HG03097 (cell line): ENCODE results near the gene UTF1.

Source experiments
- ATAC-seq: cut with Tn5 transposase; IDR thresholded peaks from one replicate; pipeline ENCODE4 v1.9.1; 2021; ENCODE audit not compliant: unreplicated experiment, low FRiP score

UTF1 gene, protein sequence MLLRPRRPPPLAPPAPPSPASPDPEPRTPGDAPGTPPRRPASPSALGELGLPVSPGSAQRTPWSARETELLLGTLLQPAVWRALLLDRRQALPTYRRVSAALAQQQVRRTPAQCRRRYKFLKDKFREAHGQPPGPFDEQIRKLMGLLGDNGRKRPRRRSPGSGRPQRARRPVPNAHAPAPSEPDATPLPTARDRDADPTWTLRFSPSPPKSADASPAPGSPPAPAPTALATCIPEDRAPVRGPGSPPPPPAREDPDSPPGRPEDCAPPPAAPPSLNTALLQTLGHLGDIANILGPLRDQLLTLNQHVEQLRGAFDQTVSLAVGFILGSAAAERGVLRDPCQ

DNA sequence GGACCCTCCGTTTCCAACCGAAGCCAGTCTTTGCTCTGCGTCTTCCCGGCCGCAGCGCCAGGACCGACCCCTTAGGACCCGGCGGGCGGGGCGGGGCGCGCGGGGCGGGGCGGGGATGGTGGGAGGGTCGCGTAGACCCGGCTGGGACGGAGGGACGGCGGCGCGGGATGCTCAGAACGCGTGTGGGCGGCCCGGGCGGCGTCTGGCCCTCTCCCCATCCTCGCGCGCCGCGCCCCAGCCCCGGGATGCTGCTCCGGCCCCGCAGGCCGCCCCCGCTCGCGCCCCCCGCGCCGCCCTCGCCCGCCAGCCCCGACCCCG lies at the start of gene UTF1:
Gene UTF1, plus strand, starts transcription at position 174 of the 318 bp plus-strand sequence. Its CDS starts 72 bp downstream, at position 246.
- ATAC-seq: no peak

DNA sequence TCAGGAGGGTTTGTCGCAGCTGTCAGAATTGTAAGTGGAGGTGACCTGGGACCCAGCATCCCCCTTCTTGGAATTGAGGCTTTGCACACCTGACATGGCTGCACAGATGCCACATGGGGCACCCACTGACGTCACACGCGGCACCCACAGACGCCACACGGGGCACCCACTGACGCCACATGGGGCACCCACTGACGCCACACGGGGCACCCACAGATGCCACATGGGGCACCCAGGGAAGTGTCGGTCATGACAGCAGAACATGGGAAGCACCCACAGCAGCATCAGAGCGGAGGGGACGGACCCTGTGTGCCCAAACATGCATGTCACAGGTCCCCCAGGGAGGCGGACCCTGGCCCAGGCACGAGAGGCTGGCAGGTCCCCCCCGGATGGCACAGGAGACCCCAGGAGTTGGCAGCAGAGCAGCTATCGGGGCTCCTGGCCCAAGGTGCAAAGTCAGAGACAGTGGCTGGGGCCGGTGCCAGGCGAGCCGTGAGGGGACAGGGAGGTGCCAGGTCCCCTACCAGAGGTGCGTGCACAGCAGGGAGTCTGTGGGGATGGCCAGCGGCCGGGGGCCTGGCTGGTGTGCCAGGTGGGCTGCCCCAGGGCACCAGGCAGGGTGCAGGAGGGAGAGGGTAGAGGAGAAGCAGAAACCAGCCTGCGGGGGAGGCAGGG lies 48.9 kb upstream of the UTF1 start:
- no peak for ATAC-seq

DNA sequence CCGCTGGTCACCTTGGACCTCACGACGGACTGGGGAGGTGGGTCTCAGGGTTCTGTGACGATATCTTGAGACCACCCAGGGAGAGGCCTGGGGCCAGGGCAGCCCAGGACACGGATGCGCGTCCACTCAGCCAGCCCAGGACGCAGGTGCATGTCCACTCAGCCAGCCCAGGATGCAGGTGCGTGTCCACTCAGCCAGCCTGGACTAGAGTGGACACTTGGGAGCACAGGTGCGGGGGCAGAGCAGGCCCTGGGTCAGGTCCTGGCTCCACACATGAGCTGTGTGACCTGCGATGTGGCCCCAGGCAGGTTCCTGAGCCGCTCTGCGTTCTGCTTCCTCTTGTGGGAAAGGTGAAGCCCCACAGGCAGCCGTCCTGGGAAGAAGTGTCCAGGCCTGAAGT lies 47.8 kb upstream of the UTF1 start:
- ATAC-seq: no peak

DNA sequence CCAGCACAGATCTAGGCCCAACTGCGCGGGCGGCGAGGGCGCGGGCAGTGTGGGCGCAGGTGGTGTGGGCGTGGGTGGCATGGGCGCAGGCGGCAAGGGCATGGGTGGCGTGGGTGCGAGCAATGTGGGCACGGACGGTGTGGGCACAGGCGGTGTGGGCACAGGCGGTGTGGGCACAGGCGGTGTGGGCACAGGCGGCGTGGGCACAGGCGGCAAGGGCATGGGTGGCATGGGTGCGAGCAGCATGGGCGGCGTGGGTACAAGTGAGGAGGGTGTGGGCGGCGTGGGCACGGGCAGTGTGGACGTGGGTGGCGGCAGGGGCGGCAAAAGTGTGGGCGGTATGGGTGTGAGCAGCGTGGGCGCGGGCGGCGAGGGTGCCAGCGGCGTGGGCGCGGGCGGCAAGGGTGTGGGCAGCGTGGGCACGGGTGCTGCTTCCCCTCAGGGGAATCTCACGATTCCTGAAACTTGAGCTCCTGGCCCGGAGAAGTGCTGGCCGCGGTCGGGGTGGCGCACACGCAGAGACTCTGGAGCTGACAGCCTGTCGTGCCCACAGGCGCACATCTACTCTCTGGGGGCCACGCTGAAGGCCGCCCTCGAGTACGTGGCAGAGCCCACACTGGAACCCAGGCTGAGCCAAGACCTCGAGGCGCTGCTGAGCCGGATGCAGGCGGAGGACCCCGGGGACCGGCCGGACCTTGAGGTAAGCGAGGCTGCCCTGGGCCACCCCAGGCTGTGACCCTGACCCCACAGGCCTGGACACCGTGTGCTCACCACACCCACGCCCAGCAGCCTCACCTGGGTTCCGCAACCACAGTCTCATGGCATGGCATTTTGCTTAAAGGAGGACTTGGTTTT lies 47.0 kb upstream of the UTF1 start:
- no peak for ATAC-seq

DNA sequence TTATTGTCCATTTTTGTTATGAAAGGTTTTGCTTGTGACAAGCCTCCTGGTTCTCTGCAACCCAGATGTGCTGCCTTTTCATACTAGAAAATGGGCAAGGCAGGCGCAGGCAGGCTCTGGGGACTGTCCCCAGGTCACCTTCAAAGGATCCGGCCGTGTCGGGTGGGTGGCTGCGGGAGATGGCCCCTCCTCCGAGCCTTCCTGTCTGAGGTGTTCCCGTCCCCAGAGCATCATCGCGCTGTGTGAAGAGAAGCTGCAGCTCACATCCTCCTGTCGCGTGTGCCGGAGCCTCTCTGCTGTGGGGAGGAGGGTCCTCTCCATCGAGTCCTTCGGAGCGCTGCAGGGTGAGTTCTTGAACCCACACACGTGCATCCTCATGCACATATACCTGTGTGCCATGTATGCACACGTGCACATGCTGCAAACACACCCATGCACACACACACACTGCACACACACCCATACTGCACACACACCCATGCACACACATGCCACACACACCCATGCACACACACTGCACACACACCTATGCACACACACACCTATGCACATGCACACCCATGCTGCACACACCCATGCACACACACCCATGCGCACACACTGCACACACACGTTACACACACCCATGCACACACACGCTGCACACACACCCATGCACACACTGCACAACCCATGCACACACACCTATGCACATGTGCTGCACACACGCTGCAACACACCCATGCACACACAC lies 46.2 kb upstream of the UTF1 start:
- no peak for ATAC-seq

DNA sequence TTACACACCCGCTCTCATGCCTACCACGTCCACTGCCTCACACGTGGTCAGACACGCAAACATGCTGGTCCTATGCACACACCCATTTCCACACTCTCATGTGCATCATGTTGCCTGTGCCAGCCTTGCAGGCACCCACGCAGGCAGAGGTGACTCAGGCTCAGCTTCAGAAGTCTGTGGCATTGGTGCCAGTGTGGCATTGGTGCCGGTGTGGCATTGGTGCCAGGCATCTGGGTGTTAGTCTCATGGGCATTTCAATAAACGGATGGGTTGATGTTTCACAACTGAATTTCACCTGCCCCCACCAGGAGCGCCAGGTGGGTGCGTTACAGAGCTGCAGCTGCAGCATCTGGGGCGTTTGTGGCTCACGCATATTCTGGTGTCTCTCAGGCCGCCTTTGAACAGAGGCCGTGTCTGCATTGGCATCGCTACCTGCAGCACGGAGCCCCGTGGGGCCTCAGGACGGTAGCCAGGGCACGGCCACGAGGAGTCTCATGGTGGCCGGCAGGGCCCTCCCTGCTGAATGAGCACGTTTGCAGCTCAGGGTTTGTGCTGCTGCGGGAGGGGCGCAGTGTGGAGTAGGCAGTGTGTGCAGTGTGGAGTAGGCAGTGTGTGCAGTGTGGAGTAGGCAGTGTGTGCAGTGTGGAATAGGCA lies 45.3 kb upstream of the UTF1 start:
- ATAC-seq: no peak

DNA sequence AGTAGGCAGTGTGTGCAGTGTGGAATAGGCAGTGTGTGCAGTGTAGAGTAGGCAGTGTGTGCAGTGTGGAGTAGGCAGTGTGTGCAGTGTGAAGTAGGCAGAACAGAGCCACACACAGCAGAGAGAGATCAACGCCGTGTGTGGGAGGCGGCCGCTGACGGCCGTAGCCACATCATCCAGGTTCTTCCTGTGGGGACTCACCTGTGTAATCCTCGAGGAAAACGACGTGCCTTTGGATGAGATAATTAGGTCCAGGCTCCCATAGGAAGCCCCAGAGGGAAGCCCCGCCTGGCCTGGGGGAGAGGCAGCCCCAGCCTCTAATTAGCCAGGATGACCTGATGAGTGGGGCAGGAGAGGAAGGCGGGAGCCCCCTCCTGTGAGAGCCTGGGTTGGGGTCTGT lies 44.6 kb upstream of the UTF1 start:
- ATAC-seq: no peak

DNA sequence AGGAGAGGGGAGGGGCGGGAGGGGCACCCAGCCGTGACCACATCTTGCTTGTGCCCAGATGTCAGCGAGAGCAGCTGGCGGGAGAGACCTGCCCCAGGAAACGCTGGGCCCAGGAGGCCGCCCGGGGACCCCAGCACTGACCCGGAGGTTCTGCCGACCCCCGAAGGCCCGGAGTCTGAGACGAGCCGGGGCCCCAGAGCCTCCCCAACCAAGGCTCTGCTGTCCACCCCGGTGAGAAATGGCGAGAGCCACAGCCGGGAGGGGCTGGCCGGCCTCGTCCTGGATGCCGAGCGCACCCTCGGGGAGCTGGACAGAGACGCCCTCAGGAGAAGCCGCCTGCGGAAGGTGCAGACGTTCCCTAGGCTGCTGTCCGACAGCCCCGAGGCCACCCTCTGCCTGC lies 44.1 kb upstream of the UTF1 start:
- ATAC-seq: no peak

DNA sequence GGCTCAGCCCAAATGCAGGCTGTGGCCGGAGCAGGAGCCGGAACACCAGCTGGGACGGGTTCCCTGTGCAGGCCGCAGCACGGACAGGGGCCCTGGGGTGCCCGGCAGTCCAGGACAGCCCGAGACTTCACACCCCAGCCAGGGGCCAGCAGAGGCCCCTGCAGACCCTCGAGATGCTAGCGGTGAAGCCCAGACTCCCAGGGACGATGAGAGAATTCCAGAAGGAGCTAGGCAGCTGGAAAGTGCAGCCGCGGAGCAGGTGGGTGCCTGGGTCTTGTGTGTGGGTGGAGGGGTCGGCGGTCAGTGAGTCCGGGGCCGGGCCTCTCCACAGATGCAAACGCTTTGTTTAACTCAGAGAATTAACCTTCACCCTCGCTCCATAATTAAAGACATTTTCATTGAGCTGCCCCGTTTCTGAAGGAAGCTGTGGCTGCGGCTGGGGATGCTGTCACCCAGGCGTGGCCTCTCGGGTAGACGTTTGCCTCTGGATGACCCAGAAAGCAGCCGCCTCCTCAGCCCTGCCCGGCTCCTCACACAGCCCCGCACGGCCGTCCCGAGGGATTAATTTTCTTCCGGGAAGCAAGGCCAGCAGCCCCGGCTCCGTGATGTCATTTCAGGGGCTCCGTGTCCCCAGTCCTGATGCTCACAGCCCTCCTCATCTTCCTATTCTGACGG lies 43.5 kb upstream of the UTF1 start:
- ATAC-seq: no peak

DNA sequence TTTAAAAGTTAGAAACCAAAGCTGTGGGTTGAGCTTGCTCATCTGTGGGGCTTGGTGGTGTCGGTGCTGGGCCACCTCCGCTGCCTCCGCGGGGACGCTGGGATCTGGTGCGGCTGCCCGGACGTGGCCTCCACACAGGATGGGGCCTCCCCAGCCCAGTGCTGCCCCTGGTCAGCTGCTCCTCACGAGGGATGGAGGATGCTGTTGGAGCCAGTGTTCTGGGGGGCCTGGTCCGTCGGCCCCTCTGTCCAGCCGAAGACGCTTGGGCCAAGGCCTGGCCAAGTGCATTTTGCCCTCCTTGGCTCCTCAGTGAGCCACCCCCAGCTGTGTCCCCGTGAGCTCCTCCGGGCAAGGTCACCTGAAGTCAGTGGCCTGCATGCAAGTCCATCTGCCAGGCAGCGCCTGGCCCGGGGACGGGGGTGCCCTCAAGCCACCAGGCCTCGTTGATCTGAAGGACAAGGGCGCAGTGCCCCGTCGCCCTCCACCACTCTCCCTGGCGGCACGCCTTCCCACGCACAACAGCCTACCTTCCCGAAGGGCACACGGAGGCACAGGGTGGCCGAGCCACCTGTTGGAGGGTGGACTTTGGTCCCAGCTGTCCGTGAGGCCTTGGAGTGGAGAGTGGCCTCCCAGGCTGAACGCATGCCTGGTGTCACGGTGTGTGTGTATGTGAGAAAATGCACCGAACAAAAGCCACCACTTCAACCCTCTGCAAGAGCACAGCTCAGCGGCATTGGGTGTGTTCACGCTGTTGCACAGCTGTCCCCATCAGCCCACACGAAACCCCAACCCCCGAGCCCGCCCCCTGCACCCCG lies 42.7 kb upstream of the UTF1 start:
- no peak for ATAC-seq

DNA sequence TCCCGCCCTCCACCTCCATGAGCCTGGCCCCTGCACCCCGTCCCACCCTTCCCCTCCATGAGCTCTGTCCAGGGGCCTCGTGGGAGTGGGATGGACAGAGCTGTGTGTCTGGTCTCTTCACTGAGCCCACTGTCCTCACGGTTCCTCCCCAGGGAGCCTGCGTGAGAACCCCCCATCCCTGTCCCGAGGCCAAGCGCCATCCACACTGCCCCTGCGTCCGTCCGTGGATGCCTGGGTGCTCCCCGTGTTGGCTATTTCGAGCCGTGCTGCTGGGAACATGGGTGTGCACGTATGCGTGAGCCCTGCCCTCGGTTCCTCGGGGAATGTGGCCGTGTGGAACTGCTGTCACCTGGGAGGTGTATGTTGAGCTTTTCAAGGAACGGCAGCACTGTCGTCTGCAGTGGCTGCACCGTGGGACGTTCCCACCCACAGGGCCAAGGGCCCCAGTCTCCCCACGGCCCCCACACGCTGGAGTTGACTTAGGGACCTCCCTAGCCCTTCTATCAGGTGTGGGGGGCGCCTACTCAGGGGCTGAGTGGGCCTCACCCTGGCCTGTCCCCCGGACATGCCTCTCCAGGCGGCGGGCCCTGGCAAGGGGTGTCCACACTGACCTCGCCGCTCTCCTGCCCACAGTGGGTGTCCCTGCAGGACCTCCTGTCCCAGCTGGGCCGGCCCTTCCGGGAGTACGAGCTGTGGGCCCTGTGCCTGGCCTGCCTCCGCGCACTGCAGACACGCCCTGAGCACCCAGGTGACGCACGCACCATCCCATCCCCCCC lies 41.9 kb upstream of the UTF1 start:
- ATAC-seq: no peak

DNA sequence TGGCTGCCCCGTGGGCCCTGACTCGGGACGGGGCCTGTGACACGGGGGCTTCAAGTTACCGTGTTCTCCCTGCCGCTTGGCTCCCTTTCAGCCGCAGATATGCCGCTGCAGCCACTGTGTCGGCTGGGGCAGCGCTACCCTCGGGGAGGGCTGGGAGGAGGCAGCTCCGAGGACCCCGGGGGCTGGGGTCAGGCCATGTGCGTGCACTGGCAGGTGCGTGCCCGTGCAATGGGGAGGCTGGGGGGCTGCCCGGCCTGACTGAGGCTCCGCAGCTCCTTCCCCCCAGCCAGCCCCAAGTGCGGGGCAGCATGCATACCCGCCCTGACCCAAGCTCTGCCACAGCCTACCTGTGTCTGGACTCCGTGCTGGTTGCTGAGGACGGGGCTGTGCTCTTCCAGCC lies 40.8 kb upstream of the UTF1 start:
- no peak for ATAC-seq

DNA sequence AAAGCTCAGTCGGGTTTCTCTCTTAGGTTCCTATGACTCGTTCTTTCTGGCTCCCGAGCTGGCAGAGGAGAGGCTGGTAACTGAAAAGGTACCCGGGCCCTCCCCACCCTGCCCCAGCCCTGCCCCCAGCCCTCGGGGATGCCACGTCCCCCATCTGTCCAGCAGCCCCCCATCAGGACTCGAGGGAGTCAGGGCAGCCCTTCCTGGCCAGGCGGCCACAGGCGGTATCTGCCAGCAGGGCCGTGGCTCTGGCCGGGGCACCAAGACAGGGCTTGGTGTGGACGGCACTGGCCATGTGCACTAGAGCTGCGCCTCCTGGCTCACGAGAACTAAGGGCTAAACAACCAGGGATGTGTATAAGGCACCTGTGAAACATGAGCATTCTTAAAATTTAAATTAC lies 40.3 kb upstream of the UTF1 start:
- no peak for ATAC-seq

DNA sequence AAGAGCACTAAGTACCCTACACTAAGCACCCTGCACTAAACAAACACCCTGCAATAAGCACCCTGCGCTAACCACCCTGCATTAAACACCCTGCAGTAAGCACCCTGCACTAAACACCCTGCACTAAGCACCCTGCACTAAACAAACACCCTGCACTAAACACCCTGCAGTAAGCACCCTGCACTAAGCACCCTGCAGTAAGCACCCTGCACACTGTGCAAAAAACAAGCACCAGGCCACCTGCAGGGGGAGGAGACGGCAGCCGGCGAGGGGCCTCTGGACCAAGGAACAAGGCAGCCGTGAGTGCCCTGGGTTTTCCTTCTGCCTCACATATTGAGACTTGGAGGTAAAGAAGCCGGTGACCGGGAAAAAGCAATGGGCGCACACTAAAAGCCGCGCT lies 39.8 kb upstream of the UTF1 start:
- ATAC-seq: no peak

DNA sequence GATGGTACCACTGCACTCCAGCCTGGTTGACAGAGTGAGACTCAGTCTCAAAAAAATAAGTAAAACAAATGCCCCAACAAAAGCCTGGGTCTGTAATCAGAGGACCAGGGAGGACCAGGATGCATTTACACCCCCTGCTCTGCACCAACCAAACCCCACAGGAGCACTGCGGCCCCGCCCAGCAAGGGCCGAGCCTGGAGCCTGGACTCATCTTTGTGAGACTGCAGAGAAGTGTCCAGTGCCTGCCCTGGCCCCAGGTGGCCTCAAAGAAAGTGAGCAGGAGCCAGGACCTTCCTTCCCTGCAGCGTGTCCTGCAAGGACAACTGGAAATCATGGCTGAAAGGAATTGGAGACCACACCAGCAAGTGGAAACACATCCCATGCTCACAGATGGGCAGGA lies 38.4 kb upstream of the UTF1 start:
- ATAC-seq: no peak

DNA sequence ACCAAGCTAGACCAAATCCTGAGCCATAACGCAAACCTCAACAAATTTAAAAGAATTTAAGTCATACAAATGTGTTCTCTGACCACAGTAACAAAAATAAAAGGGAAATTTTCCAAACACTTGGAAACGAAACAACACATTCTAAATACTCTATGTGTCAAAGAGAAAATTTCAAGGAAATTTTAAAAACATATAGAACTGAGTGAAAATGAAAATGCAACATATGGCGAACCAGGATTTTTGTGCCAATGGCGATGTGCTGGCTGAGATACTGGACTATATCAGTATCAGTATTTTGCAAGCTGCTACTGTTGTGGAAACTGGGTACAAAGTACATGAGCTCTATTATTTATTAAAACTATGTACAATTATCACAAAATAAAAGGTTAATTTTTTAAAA lies 35.9 kb upstream of the UTF1 start:
- ATAC-seq: no peak

DNA sequence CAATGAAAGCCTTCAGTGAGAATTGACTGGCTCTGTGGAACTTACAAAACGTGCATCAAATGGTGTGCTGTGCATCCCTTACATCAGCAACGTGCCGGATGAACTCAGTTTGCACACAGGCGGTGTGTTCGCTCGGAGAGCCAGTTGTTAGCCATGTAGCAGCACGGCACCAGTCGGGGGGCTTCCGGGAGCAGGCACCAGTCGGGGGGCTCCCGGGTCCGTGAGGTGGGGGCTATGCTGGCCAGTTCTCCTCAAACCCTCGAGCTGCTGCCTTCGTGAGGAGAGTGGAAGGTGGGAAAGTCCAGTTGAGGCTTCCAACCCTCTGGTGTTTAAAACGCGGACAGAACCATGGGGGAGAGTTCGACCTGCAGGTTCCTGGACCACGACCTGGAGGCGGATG lies 34.9 kb upstream of the UTF1 start:
- no peak for ATAC-seq

DNA sequence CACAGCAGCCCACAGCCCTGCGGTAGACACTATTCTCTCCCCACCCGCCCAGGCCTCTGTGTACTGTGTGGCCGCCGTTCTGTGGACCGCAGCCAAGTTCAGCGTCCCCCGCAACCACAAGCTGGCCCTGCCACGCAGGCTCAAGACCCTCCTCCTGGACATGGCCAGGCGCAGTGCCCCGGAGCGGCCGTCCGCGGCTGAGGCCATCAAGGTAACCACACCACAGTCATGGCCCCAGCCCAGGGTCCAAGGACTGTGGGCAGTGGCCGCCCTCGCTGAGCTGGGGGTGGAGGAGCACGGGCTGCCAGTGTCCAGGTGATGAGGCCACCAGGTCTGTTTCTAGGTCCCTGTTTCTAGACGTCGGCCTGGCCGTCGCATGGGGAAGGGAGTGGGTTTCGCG lies 34.4 kb upstream of the UTF1 start:
- ATAC-seq: no peak
